ENCODE data around the gene KLHL5.

DNA sequence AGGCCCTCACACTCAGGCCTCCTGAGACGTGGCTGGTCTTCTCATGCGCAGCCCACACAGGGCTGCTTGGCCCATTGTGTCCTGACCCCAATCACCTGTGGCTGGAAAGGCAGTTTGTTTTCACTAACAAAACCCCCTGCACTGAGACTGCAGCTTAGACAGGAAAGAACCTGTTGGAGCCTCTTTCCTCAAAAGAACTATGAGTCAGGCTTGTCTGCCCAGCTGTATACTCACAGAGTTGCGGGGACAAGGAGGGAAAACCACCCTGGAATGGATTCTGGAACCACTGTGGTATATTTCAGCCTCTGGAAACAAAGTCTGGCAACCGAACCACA, 24.6 kb upstream of the KLHL5 start:
- TF ChIP-seq, protein P1, sequence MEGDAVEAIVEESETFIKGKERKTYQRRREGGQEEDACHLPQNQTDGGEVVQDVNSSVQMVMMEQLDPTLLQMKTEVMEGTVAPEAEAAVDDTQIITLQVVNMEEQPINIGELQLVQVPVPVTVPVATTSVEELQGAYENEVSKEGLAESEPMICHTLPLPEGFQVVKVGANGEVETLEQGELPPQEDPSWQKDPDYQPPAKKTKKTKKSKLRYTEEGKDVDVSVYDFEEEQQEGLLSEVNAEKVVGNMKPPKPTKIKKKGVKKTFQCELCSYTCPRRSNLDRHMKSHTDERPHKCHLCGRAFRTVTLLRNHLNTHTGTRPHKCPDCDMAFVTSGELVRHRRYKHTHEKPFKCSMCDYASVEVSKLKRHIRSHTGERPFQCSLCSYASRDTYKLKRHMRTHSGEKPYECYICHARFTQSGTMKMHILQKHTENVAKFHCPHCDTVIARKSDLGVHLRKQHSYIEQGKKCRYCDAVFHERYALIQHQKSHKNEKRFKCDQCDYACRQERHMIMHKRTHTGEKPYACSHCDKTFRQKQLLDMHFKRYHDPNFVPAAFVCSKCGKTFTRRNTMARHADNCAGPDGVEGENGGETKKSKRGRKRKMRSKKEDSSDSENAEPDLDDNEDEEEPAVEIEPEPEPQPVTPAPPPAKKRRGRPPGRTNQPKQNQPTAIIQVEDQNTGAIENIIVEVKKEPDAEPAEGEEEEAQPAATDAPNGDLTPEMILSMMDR (IDR thresholded peaks at IDR 0.05), result no peak
- TF ChIP-seq, protein P2, sequence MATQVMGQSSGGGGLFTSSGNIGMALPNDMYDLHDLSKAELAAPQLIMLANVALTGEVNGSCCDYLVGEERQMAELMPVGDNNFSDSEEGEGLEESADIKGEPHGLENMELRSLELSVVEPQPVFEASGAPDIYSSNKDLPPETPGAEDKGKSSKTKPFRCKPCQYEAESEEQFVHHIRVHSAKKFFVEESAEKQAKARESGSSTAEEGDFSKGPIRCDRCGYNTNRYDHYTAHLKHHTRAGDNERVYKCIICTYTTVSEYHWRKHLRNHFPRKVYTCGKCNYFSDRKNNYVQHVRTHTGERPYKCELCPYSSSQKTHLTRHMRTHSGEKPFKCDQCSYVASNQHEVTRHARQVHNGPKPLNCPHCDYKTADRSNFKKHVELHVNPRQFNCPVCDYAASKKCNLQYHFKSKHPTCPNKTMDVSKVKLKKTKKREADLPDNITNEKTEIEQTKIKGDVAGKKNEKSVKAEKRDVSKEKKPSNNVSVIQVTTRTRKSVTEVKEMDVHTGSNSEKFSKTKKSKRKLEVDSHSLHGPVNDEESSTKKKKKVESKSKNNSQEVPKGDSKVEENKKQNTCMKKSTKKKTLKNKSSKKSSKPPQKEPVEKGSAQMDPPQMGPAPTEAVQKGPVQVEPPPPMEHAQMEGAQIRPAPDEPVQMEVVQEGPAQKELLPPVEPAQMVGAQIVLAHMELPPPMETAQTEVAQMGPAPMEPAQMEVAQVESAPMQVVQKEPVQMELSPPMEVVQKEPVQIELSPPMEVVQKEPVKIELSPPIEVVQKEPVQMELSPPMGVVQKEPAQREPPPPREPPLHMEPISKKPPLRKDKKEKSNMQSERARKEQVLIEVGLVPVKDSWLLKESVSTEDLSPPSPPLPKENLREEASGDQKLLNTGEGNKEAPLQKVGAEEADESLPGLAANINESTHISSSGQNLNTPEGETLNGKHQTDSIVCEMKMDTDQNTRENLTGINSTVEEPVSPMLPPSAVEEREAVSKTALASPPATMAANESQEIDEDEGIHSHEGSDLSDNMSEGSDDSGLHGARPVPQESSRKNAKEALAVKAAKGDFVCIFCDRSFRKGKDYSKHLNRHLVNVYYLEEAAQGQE (IDR thresholded peaks at IDR 0.05), result no peak
- TF ChIP-seq, protein P3, sequence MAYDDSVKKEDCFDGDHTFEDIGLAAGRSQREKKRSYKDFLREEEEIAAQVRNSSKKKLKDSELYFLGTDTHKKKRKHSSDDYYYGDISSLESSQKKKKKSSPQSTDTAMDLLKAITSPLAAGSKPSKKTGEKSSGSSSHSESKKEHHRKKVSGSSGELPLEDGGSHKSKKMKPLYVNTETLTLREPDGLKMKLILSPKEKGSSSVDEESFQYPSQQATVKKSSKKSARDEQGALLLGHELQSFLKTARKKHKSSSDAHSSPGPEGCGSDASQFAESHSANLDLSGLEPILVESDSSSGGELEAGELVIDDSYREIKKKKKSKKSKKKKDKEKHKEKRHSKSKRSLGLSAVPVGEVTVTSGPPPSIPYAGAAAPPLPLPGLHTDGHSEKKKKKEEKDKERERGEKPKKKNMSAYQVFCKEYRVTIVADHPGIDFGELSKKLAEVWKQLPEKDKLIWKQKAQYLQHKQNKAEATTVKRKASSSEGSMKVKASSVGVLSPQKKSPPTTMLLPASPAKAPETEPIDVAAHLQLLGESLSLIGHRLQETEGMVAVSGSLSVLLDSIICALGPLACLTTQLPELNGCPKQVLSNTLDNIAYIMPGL (CRISPR knock-in tag; IDR thresholded peaks at IDR 0.05; ENCODE audit: borderline replicate concordance), result no peak
- TF ChIP-seq MAZ (IDR thresholded peaks at IDR 0.05; ENCODE audit: borderline replicate concordance, low read depth, low read length), result no peak
- TF ChIP-seq, protein P4, sequence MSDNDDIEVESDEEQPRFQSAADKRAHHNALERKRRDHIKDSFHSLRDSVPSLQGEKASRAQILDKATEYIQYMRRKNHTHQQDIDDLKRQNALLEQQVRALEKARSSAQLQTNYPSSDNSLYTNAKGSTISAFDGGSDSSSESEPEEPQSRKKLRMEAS (IDR thresholded peaks at IDR 0.05), result 0 out of 2 replicates have a peak, but pooled peaks have one; percentile 26
- no peak for TF ChIP-seq BHLHE40 (IDR thresholded peaks at IDR 0.05; ENCODE audit: low read depth, low read length)
- TF ChIP-seq, protein P5, sequence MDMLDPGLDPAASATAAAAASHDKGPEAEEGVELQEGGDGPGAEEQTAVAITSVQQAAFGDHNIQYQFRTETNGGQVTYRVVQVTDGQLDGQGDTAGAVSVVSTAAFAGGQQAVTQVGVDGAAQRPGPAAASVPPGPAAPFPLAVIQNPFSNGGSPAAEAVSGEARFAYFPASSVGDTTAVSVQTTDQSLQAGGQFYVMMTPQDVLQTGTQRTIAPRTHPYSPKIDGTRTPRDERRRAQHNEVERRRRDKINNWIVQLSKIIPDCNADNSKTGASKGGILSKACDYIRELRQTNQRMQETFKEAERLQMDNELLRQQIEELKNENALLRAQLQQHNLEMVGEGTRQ (IDR thresholded peaks at IDR 0.05), result no peak
- TF ChIP-seq NR3C1 (IDR thresholded peaks at IDR 0.05), result no peak
- no peak for TF ChIP-seq ZC3H11A (IDR thresholded peaks at IDR 0.05)
- TF ChIP-seq SREBF2 (IDR thresholded peaks at IDR 0.05), result no peak

All from A549 (cell line).